ENCODE data around the gene ADARB2.

ADARB2 gene

DNA sequence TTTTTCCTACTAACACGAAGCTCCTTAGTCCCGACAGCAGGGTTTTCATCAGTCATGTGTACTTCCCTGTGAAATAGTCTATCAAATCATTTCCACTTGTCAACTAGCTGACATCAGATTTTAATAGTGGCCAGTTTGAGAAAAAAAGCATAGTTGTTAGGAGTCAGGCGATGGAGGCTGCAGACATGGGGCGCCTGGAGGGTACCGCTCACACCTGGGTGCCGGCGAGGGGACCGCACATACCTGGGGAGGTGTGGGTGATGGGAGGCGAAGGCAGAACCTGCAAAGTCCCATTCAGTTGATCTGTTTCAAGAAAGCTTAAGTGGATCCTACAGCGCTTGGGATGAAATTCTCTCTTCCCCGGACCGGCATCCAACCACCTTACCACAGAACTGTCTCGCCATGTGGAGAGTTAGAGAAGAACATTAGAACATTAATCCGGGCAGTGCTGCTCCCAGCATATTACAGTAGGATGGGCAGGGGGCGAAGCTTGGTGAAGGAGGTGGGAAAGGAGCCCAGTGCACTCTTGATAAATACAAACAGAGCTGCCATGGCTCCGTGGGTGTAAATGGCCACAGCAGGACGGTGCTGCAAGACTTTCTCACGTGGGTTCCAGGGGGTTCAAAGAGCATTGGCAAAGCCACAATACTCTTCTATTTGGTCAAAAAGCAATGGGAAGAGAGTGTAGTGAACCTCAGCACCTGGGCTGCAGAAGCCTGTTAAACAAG lies 24.2 kb downstream of the ADARB2 start:
- TF ChIP-seq, protein P1, sequence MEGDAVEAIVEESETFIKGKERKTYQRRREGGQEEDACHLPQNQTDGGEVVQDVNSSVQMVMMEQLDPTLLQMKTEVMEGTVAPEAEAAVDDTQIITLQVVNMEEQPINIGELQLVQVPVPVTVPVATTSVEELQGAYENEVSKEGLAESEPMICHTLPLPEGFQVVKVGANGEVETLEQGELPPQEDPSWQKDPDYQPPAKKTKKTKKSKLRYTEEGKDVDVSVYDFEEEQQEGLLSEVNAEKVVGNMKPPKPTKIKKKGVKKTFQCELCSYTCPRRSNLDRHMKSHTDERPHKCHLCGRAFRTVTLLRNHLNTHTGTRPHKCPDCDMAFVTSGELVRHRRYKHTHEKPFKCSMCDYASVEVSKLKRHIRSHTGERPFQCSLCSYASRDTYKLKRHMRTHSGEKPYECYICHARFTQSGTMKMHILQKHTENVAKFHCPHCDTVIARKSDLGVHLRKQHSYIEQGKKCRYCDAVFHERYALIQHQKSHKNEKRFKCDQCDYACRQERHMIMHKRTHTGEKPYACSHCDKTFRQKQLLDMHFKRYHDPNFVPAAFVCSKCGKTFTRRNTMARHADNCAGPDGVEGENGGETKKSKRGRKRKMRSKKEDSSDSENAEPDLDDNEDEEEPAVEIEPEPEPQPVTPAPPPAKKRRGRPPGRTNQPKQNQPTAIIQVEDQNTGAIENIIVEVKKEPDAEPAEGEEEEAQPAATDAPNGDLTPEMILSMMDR (IDR thresholded peaks at IDR 0.05; ENCODE audit: control insufficient read depth, insufficient read depth, low read depth, low read length, missing control alignments), result no peak
- no peak overlapping the region for H3K4me3 ChIP-seq (ENCODE audit: control insufficient read depth, low read depth, low read length)
- DNase-seq (ENCODE audit: low read depth), result no peak

DNA sequence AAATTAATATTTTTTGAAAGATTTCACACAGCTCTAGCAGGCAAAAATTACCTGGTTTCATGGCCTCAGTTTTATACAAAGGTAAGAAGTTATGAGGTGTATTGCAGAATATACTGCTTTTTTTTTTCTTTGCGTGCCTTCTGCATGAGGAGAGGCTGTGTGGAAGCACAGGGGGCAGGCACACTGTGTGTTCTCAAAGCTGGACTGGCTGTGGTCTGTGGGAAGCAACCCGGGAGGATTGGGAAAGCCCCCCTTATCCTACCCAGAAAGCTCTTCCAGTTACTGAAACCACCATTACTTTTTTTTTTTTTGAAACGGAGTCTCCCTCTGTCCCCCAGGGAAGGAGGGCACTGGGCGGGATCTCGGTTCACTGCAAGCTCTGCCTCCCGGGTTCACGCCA lies 25.0 kb downstream of the ADARB2 start:
- DNase-seq (ENCODE audit: low read depth), result no peak
- TF ChIP-seq, protein P1 (IDR thresholded peaks at IDR 0.05; ENCODE audit: control insufficient read depth, insufficient read depth, low read depth, low read length, missing control alignments), result no peak
- no peak overlapping the region for H3K4me3 ChIP-seq (ENCODE audit: control insufficient read depth, low read depth, low read length)

DNA sequence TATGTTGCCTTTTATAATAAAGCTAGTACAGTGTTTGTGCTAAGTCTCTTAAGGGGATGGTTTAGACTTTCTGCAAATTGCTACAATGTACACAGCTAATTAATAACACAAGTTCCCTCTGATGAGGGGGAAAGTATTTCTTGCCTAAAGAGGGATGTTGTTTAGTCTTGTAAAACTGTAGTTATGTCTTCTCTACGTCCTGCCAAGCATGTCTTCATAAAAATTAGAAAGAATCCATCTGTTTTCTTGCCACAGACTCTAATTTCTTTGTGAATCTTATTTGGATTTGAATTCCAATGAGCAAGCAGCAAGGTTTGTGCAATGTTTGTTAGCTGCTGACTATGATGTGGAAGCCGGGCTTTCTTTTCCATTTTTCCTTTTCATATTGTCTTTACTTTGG lies 28.2 kb downstream of the ADARB2 start:
- no peak overlapping the region for H3K4me3 ChIP-seq (ENCODE audit: control insufficient read depth, low read depth, low read length)
- TF ChIP-seq, protein P1 (IDR thresholded peaks at IDR 0.05; ENCODE audit: control insufficient read depth, insufficient read depth, low read depth, low read length, missing control alignments), result no peak
- no peak for DNase-seq (ENCODE audit: low read depth)

DNA sequence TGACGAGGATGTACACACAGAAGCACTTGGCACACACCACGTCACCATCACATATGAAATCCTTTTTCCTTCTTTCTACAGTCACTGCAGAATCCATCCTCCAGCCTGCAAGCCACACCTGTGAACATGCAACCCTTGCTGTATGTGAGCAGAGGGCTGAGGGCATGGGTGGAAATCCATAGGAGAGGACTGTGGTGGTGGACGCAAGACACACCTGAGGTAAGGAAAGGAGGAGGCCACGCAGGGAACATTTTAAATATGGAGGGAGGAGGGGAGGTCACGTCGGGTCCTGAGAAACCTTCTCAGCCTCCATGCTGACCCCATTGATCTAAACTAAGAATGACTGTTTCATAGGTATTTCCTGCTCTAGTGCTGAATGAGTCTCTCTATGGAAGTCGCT lies 28.6 kb downstream of the ADARB2 start:
- no peak overlapping the region for H3K4me3 ChIP-seq (ENCODE audit: control insufficient read depth, low read depth, low read length)
- TF ChIP-seq, protein P1 (IDR thresholded peaks at IDR 0.05; ENCODE audit: control insufficient read depth, insufficient read depth, low read depth, low read length, missing control alignments), result no peak

DNA sequence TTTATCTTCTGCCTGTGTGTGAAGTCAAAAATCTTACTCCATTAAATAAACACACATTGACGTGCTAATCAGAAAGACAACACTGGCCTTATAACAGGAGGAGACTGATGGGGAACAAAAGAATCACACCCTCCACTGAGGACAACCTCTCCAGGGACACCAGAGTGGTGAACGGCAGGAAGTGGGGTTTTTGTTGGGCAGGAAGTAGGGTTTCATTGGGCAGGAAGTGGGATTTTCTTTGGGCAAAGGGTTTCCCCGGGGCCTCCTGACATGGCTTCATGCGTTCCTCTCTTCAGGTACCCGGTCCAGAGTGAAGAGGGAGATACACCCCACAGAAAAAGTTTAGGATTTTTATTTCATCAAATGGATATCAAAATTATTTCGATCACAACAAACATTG lies 30.6 kb downstream of the ADARB2 start:
- no peak for DNase-seq (ENCODE audit: low read depth)

More for the DNA sequence above, 28.6 kb downstream of the ADARB2 start:
- DNase-seq (ENCODE audit: low read depth), result no peak

DNA sequence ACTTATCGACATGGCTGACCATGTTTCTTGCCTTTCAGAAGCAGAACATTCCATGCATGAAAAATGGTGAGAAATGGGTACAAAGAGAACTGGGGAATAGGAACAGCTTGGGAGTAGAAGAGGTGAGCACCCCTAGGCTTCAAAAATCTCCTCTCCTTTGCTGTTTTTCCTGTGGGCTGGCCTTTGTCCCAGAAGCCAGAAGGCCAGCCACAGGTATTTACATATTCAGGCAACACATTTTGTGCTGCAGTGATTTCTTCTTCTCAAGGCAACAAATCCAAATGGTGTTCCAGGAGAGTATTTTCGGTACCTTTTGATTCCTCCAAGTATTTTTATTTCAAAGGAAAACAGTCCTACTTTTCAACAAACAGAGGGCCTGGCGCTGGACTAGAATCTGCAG lies 31.1 kb downstream of the ADARB2 start:
- H3K4me3 ChIP-seq (ENCODE audit: control insufficient read depth, low read depth, low read length), result no peak overlapping the region
- TF ChIP-seq, protein P1 (IDR thresholded peaks at IDR 0.05; ENCODE audit: control insufficient read depth, insufficient read depth, low read depth, low read length, missing control alignments), result no peak
- no peak for DNase-seq (ENCODE audit: low read depth)

More for the DNA sequence above, 30.6 kb downstream of the ADARB2 start:
- TF ChIP-seq, protein P1 (IDR thresholded peaks at IDR 0.05; ENCODE audit: control insufficient read depth, insufficient read depth, low read depth, low read length, missing control alignments), result no peak
- H3K4me3 ChIP-seq (ENCODE audit: control insufficient read depth, low read depth, low read length), result no peak overlapping the region

All from AG09309 (cell line).